HG02623 (cell line): ENCODE data around the gene GALNT10.

ENCODE experiments used
- ATAC-seq: cut with Tn5 transposase; IDR thresholded peaks from one replicate; pipeline ENCODE4 v1.9.1; 2021; ENCODE audit warnings: moderate library complexity; ENCODE audit not compliant: unreplicated experiment

GALNT10 gene

GRCh38 chr5:154372661-154373060 lies 182.1 kb downstream of the GALNT10 start:
- ATAC-seq: no peak

- no peak for ATAC-seq
Measured at GRCh38 chr5:154373326-154373725, 182.8 kb downstream of the GALNT10 start.

GRCh38 chr5:154373729-154374179 lies 183.2 kb downstream of the GALNT10 start:
- ATAC-seq: no peak

- no peak for ATAC-seq
Measured at GRCh38 chr5:154374264-154374663, 183.7 kb downstream of the GALNT10 start.

GRCh38 chr5:154375329-154376008 lies 184.9 kb downstream of the GALNT10 start:
- ATAC-seq: no peak

- ATAC-seq: no peak
Measured at GRCh38 chr5:154376481-154376880, 185.9 kb downstream of the GALNT10 start.

- no peak for ATAC-seq
Measured at GRCh38 chr5:154377754-154378533, 187.4 kb downstream of the GALNT10 start.

- no peak for ATAC-seq
Measured at GRCh38 chr5:154380263-154380662, 189.7 kb downstream of the GALNT10 start.

GRCh38 chr5:154384480-154385235 lies 194.1 kb downstream of the GALNT10 start:
- ATAC-seq: peak; percentile 97

GRCh38 chr5:154385236-154385512 lies 194.6 kb downstream of the GALNT10 start:
- ATAC-seq: no peak

GRCh38 chr5:154386952-154387629 lies 196.6 kb downstream of the GALNT10 start:
- ATAC-seq: no peak

- ATAC-seq: no peak
Measured at GRCh38 chr5:154388842-154389241, 198.3 kb downstream of the GALNT10 start.

GRCh38 chr5:154390096-154390495 lies 199.6 kb downstream of the GALNT10 start:
- no peak for ATAC-seq

GRCh38 chr5:154390746-154391359 lies 200.3 kb downstream of the GALNT10 start:
- ATAC-seq: no peak

GRCh38 chr5:154391788-154392187 lies 201.3 kb downstream of the GALNT10 start:
- ATAC-seq: no peak

- no peak for ATAC-seq
Measured at GRCh38 chr5:154393850-154394249, 203.3 kb downstream of the GALNT10 start.

- no peak for ATAC-seq
Measured at GRCh38 chr5:154394307-154394706, 203.8 kb downstream of the GALNT10 start.

- peak; percentile 69 for ATAC-seq
Measured at GRCh38 chr5:154395407-154396106, 205.0 kb downstream of the GALNT10 start.

GRCh38 chr5:154396128-154396527 lies 205.6 kb downstream of the GALNT10 start:
- ATAC-seq: no peak
